Fibroblast of upper back skin (primary cell): ENCODE measurements around the gene LRP1B.
A peak's percentile ranks its signal among the peaks of the same experiment; 100 is the strongest.
"Not testable (repeated sequence)": the region's sequence is repeated elsewhere in the genome, so short reads cannot be mapped to it uniquely, and the experiment has no call there.

Experiments
- DNase-seq: peaks from one replicate; pipeline ENCODE4 v3.0.0-alpha.2; 2013

The LRP1B gene

GRCh38 chr2:140567734-140568133, 1563.1 kb downstream of the LRP1B start:
- no peak for DNase-seq

DNA sequence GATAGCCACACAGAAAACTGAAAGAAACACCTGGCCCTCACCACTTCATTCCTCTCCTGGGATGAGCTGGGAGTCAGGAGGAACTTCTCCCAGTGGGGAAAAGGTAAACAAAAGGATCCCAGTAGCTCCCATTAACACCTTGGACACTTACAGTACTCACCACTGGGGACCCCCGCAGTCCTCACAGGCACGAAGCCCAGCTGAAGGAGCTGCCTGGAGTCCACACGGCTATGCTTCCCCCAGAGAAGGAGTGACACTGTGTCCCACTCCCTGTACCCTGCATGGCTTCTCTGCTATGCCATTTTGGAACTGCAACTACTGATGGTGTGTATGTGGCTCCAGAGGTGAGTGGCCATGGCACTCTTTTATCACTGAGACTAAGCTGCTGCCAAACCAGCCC, 1565.1 kb downstream of the LRP1B start:
- DNase-seq: no peak

DNA sequence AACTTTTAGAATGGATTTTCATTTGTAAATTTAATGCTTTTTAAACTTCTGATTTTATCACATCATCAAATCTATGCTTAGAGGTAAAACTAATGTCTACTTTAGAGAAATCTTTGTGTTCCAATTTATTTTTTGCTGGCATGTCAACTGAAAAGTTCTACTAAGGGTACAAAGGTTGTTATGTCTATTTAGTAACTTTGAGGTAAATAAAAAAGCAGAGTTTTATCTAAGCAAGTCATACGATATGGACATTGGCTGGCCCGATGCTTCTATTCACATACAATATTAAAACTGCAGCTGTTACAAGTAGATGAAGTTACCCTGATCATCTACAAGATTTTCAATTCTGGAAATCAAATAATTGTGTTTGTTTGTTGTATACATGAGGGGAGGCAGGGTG, 1575.1 kb downstream of the LRP1B start:
- DNase-seq: no peak

DNA sequence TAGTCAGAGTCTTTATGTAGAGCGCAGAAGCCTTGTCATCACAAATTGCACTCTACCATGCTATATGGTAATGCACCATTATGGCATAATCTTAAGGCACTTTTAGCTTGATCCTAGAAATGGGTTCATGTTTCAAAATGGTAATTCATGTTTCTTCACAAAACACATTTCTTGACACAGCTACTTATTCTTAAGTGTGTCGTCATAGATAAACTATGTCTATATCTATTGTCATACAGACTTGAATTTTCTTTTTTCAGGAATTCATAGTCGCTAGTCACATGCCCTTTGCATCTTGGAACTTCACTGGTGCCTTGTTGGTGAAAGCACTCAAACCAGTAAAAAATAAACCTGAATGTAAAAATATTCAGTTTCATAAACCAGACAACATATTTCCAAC, 1578.2 kb downstream of the LRP1B start:
- no peak for DNase-seq

GRCh38 chr2:140551287-140551686, 1579.5 kb downstream of the LRP1B start:
- DNase-seq: no peak

DNA sequence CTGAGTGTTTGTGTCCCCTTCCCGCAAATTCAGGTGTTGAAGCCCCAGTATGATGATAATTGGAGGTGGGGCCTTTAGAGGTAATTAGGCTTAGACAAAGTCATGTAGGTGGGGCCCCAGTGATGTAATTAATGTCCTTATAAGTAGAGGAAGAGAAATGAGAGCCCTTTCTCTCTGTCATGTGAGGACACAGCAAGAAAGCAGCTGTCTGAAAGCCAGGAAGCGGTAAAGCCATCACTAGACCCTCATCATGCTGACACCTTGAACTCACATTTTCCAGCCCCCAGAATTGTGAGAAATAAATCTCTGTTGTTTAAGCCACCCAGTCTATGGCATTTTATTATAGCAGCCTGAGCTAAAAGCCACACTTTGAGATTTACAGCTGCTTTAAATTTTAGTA, 1580.0 kb downstream of the LRP1B start:
- DNase-seq: no peak

DNA sequence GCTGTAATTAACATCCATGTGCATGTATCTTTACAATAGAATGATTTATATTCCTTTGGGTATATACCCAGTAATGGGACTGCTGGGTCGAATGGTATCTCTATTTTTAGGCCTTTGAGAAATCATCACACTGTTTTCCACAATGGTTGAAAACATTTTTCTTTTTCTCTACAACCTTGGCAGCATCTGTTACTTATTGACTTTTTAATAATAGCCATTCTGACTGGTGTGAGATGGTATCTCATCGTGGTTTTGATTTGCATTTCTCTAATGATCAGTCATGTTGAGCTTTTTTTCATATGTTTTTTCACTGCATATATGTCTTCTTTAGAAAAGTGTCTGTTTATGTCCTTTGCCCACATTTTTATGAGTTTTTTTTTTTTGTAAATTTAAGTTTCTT, 1586.0 kb downstream of the LRP1B start:
- not testable (repeated sequence) for DNase-seq

GRCh38 chr2:140542627-140543026, 1588.2 kb downstream of the LRP1B start:
- no peak for DNase-seq

- DNase-seq: no peak
These were observed 1591.5 kb downstream of the LRP1B start for GRCh38 chr2:140539242-140539875.

GRCh38 chr2:140529706-140530105, 1601.1 kb downstream of the LRP1B start:
- no peak for DNase-seq

DNA sequence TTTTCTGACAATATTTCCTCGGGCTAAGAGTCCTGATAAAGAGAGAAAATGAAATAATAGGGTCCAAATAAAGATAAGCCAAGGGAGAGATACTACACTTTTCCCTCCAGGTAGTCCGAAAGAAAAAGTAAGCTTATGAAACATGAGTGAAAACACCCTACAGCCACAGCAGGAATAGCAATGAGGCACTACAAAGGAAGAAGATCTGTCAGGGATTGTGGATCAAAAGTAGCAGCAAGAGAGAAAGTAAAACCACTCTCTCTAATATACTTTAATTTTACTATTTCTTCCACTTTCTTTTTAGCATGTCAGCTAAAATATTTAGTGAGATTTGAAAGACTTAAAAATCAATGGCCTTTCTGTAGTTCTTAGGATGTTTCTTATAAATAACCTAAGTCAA, 1601.8 kb downstream of the LRP1B start:
- DNase-seq: no peak

- DNase-seq: peak; percentile 59
These were observed 1604.2 kb downstream of the LRP1B start for GRCh38 chr2:140526575-140526974.

GRCh38 chr2:140512106-140512505, 1618.7 kb downstream of the LRP1B start:
- no peak for DNase-seq

DNA sequence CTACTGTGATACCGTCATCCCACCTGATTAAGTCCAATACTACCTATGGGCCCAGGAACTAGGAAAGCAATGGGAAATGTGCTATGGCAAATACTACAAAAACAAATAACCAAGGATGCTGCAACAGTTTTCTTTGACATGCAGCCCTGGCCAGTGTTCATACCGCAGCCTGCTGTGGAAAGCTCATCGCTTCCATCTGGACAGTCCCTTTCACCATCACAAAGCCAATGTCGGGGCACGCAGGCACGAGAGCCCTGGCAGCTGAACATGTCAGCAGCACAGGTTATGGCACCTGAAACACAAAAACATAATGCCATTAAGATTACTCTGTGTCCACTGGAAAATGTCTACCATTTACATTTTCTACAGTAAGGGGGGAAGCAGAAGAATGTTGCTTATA, 1621.1 kb downstream of the LRP1B start:
- no peak for DNase-seq

GRCh38 chr2:140508756-140509155, 1622.1 kb downstream of the LRP1B start:
- no peak for DNase-seq

DNA sequence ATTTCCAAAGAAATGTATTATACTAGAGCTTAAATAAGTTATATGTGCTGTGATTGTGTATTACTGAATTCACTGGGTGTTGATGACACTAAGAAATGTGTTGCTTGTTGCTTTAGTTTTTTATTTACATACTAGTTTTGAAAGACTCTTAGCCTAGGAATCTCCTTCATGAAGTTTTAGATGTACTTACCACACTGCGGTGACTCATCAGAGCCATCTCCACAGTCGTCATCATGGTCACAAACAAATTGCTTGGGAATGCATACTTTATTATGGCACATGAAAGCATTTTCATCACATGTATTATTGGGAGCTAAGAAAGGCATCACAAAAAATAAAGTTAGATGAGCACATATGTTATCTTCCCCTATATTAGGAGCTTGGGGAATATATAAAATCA, 1624.2 kb downstream of the LRP1B start:
- DNase-seq: peak; percentile 71

GRCh38 chr2:140504601-140505000, 1626.2 kb downstream of the LRP1B start:
- peak; percentile 36 for DNase-seq

- peak; percentile 94 for DNase-seq
These were observed 1627.7 kb downstream of the LRP1B start for GRCh38 chr2:140502951-140503630.

DNA sequence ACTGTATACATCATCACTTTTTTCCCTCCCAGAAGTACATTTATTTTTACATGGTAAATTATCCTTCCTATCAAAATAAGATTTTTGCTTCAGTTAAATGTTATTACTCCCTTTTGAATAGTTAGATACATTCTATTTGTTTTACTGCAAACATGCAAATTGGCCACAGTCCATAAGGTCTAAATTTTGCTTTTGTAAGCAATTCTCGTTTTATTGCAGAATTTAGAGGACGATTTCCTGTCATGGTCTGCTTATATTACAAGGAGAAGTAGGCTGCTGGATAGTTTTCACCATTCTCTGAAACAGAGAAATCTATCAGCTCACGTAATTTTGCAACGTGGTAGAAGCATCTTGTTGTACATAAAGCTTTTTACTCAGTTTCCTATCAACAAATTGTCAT, 1632.5 kb downstream of the LRP1B start:
- no peak for DNase-seq

DNA sequence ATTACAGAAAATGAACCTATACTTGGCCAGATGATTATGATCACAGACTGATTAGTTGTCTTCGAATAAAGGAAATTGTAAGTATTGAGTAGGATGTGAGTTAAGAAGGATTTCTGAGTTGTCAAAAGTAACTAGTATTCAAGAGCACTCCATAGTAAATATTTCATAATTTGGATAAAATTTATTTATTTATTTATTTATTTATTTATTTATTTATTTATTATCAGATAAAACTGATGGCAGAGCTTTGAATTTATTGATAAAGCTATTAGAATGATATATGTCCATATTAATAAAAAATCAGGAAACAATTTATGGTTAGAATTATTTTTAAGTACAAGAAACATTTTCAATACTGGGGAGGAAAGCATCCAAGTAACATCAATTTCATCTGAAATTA, 1634.1 kb downstream of the LRP1B start:
- DNase-seq: no peak

- no peak for DNase-seq
These were observed 1638.9 kb downstream of the LRP1B start for GRCh38 chr2:140491876-140492275.

DNA sequence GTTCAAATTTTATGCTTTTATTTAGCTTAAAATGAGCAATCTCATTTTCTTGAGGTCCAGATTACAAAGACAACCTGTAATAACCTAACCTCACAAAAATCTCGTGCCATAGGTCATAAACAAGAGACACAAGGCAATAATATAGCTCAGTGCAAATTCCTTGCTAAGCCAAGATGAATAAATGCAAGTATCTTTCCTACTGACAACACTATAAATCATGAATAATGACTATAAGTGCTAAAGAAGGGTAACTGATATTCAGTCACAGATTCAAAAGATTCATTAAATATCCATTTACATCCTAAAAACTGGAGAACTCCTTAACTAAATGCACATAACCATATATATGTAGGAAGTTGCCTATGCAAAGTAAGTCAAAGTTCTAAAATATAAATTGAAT, 1641.6 kb downstream of the LRP1B start:
- no peak for DNase-seq

DNA sequence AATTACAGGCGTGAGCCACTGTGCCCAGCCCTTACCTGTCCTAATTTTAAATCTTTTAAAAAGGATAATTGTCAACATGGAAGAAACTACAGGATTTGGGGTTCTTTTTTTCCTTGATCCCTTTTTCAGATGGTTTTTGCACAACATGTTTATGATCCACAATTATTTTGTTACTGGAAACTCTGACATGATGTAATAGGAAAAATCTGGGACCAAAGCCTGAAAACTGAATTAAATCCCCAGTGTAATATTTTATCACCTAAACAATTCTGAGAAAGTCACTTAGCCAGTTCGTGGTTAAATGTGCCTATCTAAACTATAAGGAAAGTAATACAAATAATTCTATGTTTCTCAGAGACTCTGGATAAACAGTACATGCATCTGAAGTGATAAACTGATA, 1649.7 kb downstream of the LRP1B start:
- no peak for DNase-seq

- no peak for DNase-seq
These were observed 1657.0 kb downstream of the LRP1B start for GRCh38 chr2:140473851-140474250.

DNA sequence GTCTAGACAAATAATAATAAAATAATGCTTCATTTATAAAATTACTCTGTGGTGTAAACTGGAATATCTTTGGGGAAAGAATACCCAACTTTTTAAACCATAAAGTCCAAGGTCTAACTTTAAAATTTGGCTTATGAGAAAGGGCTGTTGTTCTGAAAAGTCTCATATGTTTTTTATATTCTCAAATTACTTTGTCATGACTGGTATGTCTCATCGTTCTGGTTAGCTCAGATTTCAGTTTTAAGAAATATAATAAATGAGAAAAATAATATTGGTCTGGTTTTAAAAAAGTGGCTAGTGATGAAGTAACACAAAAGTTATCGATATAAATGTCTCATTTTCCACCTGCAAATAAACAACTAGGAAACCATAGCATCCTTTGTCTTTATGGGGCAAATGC, 1658.1 kb downstream of the LRP1B start:
- no peak for DNase-seq
